ENCODE measurements around the gene TMEM175.

The TMEM175 gene

DNA sequence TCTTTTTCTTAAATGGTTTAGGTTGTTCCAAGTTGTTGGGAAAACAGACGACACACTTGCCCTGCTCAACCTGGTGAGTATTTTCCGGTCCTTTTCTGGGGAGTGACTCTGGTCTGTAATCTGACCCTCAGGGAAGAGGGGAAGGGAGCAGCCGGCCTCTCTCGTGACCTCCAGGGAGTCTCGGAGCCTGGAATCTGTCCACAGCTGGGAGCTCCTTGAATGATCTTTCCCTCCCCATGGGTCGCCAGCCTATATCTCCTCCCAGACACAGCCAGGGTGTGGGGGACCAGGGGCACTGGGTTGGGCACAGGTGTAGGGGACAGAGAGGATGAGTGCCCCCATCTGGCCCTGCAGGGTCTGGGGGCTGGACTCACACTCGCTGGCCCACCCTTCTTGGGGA lies 18.9 kb downstream of the TMEM175 start:
- DNase-seq (ENCODE audit: low read depth), result no peak
- H3K4me3 ChIP-seq (ENCODE audit: low read depth, low read length), result no peak overlapping the region
- TF ChIP-seq, protein P1, sequence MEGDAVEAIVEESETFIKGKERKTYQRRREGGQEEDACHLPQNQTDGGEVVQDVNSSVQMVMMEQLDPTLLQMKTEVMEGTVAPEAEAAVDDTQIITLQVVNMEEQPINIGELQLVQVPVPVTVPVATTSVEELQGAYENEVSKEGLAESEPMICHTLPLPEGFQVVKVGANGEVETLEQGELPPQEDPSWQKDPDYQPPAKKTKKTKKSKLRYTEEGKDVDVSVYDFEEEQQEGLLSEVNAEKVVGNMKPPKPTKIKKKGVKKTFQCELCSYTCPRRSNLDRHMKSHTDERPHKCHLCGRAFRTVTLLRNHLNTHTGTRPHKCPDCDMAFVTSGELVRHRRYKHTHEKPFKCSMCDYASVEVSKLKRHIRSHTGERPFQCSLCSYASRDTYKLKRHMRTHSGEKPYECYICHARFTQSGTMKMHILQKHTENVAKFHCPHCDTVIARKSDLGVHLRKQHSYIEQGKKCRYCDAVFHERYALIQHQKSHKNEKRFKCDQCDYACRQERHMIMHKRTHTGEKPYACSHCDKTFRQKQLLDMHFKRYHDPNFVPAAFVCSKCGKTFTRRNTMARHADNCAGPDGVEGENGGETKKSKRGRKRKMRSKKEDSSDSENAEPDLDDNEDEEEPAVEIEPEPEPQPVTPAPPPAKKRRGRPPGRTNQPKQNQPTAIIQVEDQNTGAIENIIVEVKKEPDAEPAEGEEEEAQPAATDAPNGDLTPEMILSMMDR (IDR thresholded peaks at IDR 0.05; ENCODE audit: low read depth, low read length, missing control alignments), result no peak

DNA sequence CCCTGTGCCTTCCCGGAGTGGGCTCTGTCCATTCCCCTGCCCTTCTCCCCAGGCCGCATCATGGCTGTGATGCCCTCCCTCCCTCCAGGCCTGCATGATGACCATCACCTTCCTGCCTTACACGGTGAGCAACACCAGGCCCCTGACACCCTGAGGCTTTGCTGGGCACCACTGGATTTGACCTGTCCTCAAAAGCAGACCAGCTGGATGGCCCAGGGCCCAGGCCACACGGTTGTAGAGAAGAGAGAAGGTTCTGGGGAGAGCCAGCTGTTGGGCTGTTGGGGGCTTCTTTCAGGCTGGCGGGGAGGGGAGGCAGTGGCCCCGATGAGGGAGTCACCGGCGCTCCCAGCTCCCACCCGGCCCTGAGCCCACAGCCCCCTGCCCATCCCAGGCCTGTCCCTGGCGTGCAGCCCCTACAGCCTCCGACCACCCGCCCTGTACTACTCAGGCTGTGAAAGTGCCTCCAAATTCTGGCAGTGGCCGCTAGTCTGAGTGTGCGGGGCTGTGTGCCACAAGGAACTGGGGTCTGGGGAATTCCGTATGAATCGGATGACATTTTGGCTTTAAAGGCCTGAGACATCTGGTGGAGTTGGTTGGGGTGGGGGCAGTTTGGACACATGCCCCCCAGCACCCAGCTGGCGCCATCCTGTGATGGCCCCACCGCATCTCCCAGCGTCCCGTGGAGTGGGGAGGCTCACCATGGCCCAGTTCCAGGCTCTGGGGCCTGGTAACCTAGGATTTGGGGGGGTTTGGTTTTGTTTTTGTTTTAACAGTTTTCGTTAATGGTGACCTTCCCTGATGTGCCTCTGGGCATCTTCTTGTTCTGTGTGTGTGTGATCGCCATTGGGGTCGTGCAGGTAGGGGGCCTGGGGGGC lies 19.6 kb downstream of the TMEM175 start:
- DNase-seq (ENCODE audit: low read depth), result no peak
- TF ChIP-seq, protein P1 (IDR thresholded peaks at IDR 0.05; ENCODE audit: low read depth, low read length, missing control alignments), result no peak
- H3K4me3 ChIP-seq (ENCODE audit: low read depth, low read length), result no peak overlapping the region

- TF ChIP-seq, protein P1 (IDR thresholded peaks at IDR 0.05; ENCODE audit: low read depth, low read length, missing control alignments), result no peak
- no peak for DNase-seq (ENCODE audit: low read depth)
- no peak overlapping the region for H3K4me3 ChIP-seq (ENCODE audit: low read depth, low read length)
Measured at GRCh38 chr4:952881-953573, 20.8 kb downstream of the TMEM175 start.

DNA sequence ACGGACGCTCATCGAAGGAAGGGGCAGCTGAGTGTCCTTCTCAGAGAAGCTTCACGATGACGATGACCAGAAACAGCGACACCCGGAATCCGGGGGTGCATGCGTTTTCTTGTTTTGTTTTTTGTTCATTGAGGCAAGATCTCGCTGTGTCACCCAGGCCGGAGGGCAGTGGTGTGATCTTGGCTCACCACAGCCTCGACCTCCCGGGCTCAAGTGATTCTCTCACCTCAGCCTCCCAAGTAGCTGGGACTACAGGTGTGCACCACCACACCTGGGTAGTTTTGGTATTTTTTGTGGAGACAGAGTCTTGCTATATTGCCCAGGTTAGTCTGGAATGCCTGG lies 21.3 kb downstream of the TMEM175 start:
- no peak overlapping the region for H3K4me3 ChIP-seq (ENCODE audit: low read depth, low read length)
- TF ChIP-seq, protein P1 (IDR thresholded peaks at IDR 0.05; ENCODE audit: low read depth, low read length, missing control alignments), result no peak
- no peak for DNase-seq (ENCODE audit: low read depth)

DNA sequence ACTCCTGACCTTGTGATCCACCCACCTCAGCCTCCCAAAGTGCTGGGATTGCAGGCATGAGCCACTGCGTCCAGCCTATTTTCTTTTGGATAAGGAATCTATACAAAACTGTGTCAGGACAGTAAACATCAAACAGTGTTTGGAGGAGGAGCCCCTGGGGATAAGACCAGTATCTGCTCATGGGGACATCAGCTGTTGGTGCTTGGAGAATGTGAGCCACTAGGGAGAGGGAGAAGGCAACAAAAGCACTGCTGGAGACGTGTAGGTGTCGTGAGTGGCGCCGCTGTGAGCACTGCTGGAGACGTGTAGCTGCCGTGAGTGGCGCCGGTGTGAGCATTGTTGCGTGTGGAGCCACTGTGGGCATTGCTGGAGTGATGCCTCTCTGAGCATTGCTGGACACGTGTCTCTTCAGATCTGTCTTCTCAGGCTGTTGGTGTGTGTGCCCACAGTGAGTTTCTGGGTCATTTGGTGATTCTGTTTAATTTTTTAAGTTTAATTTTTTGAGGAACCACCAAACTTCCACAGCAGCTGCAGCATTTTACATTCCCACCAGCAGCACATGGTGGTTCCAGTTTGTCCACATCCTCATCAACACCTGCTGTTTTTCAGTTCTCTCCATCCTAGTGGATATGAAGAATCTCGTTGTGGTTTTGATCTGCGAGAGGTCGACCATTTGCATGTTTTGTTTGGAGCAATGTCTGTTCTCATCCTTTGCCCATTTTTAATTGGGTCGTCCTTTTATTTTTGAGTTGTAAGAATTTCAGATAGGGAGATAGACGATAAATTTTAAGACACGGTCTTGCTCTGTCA lies 22.2 kb downstream of the TMEM175 start:
- no peak for DNase-seq (ENCODE audit: low read depth)
- TF ChIP-seq, protein P1 (IDR thresholded peaks at IDR 0.05; ENCODE audit: low read depth, low read length, missing control alignments), result no peak
- H3K4me3 ChIP-seq (ENCODE audit: low read depth, low read length), result no peak overlapping the region

GRCh38 chr4:955161-955921 lies 23.1 kb downstream of the TMEM175 start:
- DNase-seq (ENCODE audit: low read depth), result no peak
- no peak overlapping the region for H3K4me3 ChIP-seq (ENCODE audit: low read depth, low read length)
- TF ChIP-seq, protein P1 (IDR thresholded peaks at IDR 0.05; ENCODE audit: low read depth, low read length, missing control alignments), result no peak
